ENCODE measurements around the gene PARN.

DNA sequence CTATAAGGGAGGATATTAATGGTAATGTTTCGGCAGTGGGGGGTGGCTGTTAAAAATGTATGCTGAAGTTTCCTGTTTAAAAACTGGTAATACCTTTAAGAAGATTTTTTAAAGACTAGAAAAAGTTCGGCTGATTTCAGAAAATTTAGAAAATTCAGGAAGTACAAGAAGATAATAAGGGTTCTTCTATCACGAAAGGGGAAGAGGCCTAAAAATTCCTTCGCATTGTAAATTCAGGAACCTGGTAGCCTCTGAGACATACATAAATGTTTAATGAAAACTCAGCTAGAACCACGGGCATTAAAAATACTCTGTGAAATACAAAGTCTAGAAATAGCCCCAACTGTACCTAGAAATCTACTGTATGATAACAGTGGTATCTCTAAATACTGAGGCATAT lies 181.2 kb downstream of the PARN start:
- TF ChIP-seq, protein P1, sequence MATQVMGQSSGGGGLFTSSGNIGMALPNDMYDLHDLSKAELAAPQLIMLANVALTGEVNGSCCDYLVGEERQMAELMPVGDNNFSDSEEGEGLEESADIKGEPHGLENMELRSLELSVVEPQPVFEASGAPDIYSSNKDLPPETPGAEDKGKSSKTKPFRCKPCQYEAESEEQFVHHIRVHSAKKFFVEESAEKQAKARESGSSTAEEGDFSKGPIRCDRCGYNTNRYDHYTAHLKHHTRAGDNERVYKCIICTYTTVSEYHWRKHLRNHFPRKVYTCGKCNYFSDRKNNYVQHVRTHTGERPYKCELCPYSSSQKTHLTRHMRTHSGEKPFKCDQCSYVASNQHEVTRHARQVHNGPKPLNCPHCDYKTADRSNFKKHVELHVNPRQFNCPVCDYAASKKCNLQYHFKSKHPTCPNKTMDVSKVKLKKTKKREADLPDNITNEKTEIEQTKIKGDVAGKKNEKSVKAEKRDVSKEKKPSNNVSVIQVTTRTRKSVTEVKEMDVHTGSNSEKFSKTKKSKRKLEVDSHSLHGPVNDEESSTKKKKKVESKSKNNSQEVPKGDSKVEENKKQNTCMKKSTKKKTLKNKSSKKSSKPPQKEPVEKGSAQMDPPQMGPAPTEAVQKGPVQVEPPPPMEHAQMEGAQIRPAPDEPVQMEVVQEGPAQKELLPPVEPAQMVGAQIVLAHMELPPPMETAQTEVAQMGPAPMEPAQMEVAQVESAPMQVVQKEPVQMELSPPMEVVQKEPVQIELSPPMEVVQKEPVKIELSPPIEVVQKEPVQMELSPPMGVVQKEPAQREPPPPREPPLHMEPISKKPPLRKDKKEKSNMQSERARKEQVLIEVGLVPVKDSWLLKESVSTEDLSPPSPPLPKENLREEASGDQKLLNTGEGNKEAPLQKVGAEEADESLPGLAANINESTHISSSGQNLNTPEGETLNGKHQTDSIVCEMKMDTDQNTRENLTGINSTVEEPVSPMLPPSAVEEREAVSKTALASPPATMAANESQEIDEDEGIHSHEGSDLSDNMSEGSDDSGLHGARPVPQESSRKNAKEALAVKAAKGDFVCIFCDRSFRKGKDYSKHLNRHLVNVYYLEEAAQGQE (tag by site-specific recombination; IDR thresholded peaks at IDR 0.05), result no peak
- TF ChIP-seq ZNF626 (tag by site-specific recombination; IDR thresholded peaks at IDR 0.05), result no peak
- TF ChIP-seq, protein P2, sequence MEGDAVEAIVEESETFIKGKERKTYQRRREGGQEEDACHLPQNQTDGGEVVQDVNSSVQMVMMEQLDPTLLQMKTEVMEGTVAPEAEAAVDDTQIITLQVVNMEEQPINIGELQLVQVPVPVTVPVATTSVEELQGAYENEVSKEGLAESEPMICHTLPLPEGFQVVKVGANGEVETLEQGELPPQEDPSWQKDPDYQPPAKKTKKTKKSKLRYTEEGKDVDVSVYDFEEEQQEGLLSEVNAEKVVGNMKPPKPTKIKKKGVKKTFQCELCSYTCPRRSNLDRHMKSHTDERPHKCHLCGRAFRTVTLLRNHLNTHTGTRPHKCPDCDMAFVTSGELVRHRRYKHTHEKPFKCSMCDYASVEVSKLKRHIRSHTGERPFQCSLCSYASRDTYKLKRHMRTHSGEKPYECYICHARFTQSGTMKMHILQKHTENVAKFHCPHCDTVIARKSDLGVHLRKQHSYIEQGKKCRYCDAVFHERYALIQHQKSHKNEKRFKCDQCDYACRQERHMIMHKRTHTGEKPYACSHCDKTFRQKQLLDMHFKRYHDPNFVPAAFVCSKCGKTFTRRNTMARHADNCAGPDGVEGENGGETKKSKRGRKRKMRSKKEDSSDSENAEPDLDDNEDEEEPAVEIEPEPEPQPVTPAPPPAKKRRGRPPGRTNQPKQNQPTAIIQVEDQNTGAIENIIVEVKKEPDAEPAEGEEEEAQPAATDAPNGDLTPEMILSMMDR (tag by site-specific recombination; IDR thresholded peaks at IDR 0.05), result no peak
- no peak for TF ChIP-seq KLF16 (tag by site-specific recombination; IDR thresholded peaks at IDR 0.05)
- TF ChIP-seq, protein P3, sequence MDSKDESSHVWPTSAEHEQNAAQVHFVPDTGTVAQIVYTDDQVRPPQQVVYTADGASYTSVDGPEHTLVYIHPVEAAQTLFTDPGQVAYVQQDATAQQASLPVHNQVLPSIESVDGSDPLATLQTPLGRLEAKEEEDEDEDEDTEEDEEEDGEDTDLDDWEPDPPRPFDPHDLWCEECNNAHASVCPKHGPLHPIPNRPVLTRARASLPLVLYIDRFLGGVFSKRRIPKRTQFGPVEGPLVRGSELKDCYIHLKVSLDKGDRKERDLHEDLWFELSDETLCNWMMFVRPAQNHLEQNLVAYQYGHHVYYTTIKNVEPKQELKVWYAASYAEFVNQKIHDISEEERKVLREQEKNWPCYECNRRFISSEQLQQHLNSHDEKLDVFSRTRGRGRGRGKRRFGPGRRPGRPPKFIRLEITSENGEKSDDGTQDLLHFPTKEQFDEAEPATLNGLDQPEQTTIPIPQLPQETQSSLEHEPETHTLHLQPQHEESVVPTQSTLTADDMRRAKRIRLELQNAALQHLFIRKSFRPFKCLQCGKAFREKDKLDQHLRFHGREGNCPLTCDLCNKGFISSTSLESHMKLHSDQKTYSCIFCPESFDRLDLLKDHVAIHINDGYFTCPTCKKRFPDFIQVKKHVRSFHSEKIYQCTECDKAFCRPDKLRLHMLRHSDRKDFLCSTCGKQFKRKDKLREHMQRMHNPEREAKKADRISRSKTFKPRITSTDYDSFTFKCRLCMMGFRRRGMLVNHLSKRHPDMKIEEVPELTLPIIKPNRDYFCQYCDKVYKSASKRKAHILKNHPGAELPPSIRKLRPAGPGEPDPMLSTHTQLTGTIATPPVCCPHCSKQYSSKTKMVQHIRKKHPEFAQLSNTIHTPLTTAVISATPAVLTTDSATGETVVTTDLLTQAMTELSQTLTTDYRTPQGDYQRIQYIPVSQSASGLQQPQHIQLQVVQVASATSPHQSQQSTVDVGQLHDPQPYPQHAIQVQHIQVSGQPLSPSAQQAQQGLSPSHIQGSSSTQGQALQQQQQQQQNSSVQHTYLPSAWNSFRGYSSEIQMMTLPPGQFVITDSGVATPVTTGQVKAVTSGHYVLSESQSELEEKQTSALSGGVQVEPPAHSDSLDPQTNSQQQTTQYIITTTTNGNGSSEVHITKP (tag by site-specific recombination; IDR thresholded peaks at IDR 0.05), result no peak
- TF ChIP-seq BCL11A (tag by site-specific recombination; IDR thresholded peaks at IDR 0.05; ENCODE audit: low read depth), result no peak
- no peak for TF ChIP-seq ZNF274 (IDR thresholded peaks at IDR 0.05; ENCODE audit: low read length)
- TF ChIP-seq ZNF274 (tag by site-specific recombination; IDR thresholded peaks at IDR 0.05; ENCODE audit: borderline replicate concordance), result no peak
- TF ChIP-seq, protein P4, sequence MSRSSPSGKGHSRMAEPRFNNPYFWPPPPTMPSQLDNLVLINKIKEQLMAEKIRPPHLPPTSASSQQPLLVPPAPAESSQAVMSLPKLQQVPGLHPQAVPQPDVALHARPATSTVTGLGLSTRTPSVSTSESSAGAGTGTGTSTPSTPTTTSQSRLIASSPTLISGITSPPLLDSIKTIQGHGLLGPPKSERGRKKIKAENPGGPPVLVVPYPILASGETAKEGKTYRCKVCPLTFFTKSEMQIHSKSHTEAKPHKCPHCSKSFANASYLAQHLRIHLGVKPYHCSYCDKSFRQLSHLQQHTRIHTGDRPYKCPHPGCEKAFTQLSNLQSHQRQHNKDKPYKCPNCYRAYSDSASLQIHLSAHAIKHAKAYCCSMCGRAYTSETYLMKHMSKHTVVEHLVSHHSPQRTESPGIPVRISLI (tag by site-specific recombination; IDR thresholded peaks at IDR 0.05), result no peak
- TF ChIP-seq ZNF350 (tag by site-specific recombination; IDR thresholded peaks at IDR 0.05), result no peak
- no peak for TF ChIP-seq ZNF146 (tag by site-specific recombination; IDR thresholded peaks at IDR 0.05)
- no peak for TF ChIP-seq ZBTB21 (tag by site-specific recombination; IDR thresholded peaks at IDR 0.05)
- no peak for TF ChIP-seq YY1 (tag by site-specific recombination; IDR thresholded peaks at IDR 0.05)
- TF ChIP-seq HOXA7 (CRISPR knock-in tag; IDR thresholded peaks at IDR 0.05; ENCODE audit: borderline replicate concordance), result no peak
- TF ChIP-seq ZNF292 (tag by site-specific recombination; IDR thresholded peaks at IDR 0.05; ENCODE audit: borderline replicate concordance, low read depth), result no peak

Measured in HEK293 (cell line).